Right atrium auricular region (tissue), 2 donors: ENCODE data around the gene MT1F. TPM values are rescaled to one million over a fixed set of nuclear protein-coding genes. Genes with fewer than 3 reads are reported as not detected.

ENCODE experiments used
- DNase-seq: peaks from one replicate; pipeline ENCODE4 v3.0.0-alpha.2; 2019; ENCODE audit warnings: low spot score
- H3K27ac ChIP-seq, 2 donors: fragments of 200-600 bp; sonication (generic); 1 replicate in 1 of 2; 2 replicates in 1 of 2; pipeline ENCODE4 v1.5.1; 2016 to 2019
- H3K27me3 ChIP-seq, 2 donors: fragments of 200-600 bp; sonication (generic); one replicate each; pipeline versions ENCODE4 v1.5.1 to v1.6.0; 2017 to 2019
- H3K36me3 ChIP-seq: fragments of 200-600 bp; sonication (generic); one replicate; pipeline ENCODE4 v1.5.1; 2016
- H3K4me1 ChIP-seq, 2 donors: fragments of 200-600 bp; sonication (generic); one replicate each; pipeline versions ENCODE4 v1.5.1 to v1.6.0; 2017 to 2019
- H3K4me3 ChIP-seq, 2 donors: fragments of 200-600 bp; sonication (generic); 1 replicate in 1 of 2; 2 replicates in 1 of 2; pipeline ENCODE4 v1.5.1; 2017 to 2019; ENCODE audit warnings: mild to moderate bottlenecking in 1 of 2, moderate library complexity in 1 of 2
- H3K9me3 ChIP-seq, 2 donors: fragments of 200-600 bp; sonication (generic); one replicate each; pipeline ENCODE4 v1.5.1; 2019
- total RNA-seq, 2 donors: library from RNA; depleted of rRNA; stranded (reverse); fragments of >200 nt; gene quantifications; one replicate each; pipeline ENCODE4 v1.1.0, GENCODE V29; 2016
- TF ChIP-seq, protein P1 (sequence below), 2 donors: fragments of 200-600 bp; sonication (generic); IDR thresholded peaks; one replicate each; pipeline ENCODE4 v1.5.1; 2019; ENCODE audit warnings: antibody characterized with exemption in 2 of 2

MT1F gene
- total RNA-seq, 2 donors from 2014 or later: 3.2 to 6.1 TPM

DNA sequence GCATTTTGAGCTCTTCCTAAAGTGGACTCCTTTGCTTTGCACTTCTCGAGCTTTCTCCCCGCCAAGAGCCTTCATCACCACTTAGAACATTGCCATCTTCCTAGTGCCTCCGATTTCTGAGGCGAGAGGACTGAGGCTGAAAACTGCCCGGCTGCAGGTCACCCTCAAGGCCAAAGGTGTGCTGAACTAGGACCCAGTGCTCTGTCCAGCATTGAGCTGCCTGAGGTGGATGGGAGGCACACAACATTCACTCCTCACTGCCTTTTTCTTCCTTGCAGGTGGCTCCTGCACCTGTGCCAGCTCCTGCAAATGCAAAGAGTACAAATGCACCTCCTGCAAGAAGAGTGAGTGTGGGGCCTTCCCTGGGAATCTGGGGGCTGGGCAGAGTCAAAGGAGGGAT lies 13.9 kb upstream of the MT1F start:
- H3K4me3 ChIP-seq: peak overlapping the region in 1 of 2 donors; percentile 50
- H3K27ac ChIP-seq: peak overlapping the region in 1 of 2 donors; percentile 44
- H3K9me3 ChIP-seq: no peaks in the 10 kb centered on the region
- DNase-seq: no peak
- TF ChIP-seq, protein P1, sequence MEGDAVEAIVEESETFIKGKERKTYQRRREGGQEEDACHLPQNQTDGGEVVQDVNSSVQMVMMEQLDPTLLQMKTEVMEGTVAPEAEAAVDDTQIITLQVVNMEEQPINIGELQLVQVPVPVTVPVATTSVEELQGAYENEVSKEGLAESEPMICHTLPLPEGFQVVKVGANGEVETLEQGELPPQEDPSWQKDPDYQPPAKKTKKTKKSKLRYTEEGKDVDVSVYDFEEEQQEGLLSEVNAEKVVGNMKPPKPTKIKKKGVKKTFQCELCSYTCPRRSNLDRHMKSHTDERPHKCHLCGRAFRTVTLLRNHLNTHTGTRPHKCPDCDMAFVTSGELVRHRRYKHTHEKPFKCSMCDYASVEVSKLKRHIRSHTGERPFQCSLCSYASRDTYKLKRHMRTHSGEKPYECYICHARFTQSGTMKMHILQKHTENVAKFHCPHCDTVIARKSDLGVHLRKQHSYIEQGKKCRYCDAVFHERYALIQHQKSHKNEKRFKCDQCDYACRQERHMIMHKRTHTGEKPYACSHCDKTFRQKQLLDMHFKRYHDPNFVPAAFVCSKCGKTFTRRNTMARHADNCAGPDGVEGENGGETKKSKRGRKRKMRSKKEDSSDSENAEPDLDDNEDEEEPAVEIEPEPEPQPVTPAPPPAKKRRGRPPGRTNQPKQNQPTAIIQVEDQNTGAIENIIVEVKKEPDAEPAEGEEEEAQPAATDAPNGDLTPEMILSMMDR (IDR thresholded peaks at IDR 0.05): peak in 1 of 2 donors; percentile 1
- H3K36me3 ChIP-seq: no peaks in the 10 kb centered on the region
- H3K27me3 ChIP-seq: no peaks in the 10 kb centered on the region
- H3K4me1 ChIP-seq: peaks cover 0 to 14% of the 10 kb centered on the region in 2 donors

DNA sequence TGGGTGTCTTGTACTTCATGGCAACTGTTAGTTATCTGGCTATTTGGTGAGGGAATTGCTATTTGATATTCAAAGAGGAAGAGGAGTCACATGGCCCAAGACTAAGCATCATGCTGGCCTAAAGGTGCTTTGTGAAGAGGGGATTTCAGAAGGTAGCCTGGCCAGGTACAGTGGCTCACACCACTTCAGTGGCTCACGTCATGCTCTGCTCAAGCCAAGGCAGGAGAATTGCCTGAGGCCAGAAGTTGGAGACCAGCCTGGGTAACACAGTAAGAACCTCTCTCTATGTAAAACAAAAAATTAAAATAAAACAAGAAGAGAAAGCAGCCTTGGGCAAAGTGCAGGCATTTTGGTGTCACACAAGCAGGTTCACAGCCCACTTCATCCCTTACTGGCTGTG lies 12.4 kb upstream of the MT1F start:
- TF ChIP-seq, protein P1 (IDR thresholded peaks at IDR 0.05): no peak
- no peak overlapping the region for H3K27ac ChIP-seq
- H3K36me3 ChIP-seq: no peaks in the 10 kb centered on the region
- no peak overlapping the region for H3K4me3 ChIP-seq
- no peak for DNase-seq
- H3K9me3 ChIP-seq: no peaks in the 10 kb centered on the region
- no peaks in the 10 kb centered on the region for H3K27me3 ChIP-seq
- peaks cover 0 to 10% of the 10 kb centered on the region in 2 donors for H3K4me1 ChIP-seq

GRCh38 chr16:56645838-56646237 lies 11.9 kb upstream of the MT1F start:
- DNase-seq: no peak
- no peak overlapping the region for H3K27ac ChIP-seq
- H3K4me1 ChIP-seq: peaks cover 0 to 10% of the 10 kb centered on the region in 2 donors
- H3K36me3 ChIP-seq: no peaks in the 10 kb centered on the region
- H3K4me3 ChIP-seq: no peak overlapping the region
- no peaks in the 10 kb centered on the region for H3K9me3 ChIP-seq
- no peaks in the 10 kb centered on the region for H3K27me3 ChIP-seq
- TF ChIP-seq, protein P1 (IDR thresholded peaks at IDR 0.05): no peak

- Histone ChIP-seq H3K27me3 (no peaks in the 10 kb centered on the region), H3K4me1 (peaks cover 0 to 10% of the 10 kb centered on the region in 2 donors), H3K27ac (no peak overlapping the region), H3K4me3 (no peak overlapping the region), H3K36me3 (no peaks in the 10 kb centered on the region), H3K9me3 (no peaks in the 10 kb centered on the region)
- TF ChIP-seq, protein P1 (IDR thresholded peaks at IDR 0.05): no peak
- DNase-seq: no peak
These were observed 9.9 kb upstream of the MT1F start for GRCh38 chr16:56647641-56648431.

- no peak overlapping the region for H3K4me3 ChIP-seq
- TF ChIP-seq, protein P1 (IDR thresholded peaks at IDR 0.05): no peak
- no peaks in the 10 kb centered on the region for H3K4me1 ChIP-seq
- H3K9me3 ChIP-seq: no peaks in the 10 kb centered on the region
- DNase-seq: no peak
- H3K27ac ChIP-seq: no peak overlapping the region
- H3K27me3 ChIP-seq: no peaks in the 10 kb centered on the region
- H3K36me3 ChIP-seq: no peaks in the 10 kb centered on the region
These were observed 8.5 kb upstream of the MT1F start for GRCh38 chr16:56649271-56649670.
